Left forelimb (tissue), 1 donor: Measurements from ENCODE around the gene SNX5.

Experiments
- DNase-seq: peaks from one replicate; pipeline ENCODE4 v3.0.0-alpha.2; 2018; ENCODE audit warnings: low spot score

Gene SNX5

DNA sequence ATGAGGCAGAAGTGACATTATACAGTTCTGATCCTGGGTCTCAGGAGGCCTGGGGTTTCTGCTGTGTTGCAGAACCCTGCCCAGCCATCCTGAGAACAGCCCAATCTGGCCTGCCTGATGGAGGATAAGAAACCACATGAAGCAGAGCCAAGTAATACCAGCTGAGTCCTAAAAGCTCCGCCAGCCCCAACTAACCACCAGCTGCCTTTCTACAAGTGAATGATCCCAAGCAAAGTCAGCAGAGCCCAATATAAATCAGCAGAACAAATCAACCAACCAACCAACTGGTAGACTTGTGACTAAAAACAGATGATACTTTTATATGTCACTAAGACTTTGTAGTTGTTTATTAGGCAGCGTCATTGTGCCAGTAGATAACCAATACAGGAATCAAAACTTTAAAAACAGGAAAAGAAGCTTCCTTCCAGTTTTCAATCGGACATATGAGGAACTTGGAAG lies 52.1 kb downstream of the SNX5 start:
- DNase-seq = no peak

DNA sequence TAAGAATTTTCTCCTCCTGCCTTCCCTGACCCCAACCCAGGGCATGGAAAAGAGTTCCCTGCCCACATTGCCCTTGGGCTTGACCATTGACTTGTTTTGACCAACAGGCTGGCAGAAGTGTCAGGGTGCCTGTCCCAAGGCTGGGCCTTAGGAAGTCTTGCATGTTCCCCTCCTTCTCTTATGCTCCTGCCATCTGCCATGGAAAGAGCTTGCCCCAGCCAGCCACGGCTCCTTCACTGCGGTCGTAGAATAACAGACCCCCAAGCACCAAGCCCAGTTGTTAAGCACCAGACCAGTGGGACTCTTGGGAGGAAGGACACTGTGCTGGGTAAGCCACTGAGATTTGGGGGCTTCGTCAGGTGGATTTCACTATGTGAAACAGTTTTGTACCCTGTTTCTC lies 53.6 kb downstream of the SNX5 start:
- DNase-seq = no peak

DNA sequence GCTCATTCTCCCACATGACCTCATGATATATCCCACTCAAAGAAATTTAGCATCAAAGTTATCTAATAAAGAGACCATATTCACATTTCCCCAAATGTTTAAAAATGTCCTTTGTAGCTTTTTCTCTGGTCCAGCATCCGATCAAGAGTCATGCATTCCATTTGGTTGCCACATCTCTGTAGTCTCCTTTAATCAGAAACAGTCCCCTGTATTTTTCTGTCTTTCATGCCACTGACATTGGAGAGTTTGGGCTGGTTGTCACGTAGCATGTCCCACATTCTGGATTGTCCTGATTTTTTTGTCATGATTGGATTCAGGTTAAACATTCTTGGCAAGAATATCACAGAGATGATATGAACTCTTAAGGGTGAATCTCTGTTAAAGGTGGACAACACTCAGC lies 55.7 kb downstream of the SNX5 start:
- no peak for DNase-seq

DNA sequence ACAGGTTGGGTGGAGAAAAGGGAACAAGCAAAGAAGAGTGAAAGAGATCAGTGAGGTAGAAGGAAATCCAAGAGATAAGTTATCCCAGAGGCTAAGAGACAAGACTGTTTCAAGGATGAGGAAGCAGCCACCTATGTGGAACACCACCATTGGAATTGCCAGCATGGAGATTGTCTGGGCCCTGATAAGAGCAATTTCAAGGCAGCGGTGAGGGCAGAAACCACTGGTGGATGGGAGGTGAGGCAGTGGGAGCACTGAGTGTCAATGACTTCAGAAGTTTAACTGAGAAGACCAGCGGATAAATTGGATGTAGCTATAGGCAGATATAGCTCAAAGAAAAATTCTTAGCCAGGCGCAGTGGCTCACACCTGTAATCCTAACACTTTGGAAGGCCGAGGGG lies 56.7 kb downstream of the SNX5 start:
- DNase-seq = peak; percentile 9

DNA sequence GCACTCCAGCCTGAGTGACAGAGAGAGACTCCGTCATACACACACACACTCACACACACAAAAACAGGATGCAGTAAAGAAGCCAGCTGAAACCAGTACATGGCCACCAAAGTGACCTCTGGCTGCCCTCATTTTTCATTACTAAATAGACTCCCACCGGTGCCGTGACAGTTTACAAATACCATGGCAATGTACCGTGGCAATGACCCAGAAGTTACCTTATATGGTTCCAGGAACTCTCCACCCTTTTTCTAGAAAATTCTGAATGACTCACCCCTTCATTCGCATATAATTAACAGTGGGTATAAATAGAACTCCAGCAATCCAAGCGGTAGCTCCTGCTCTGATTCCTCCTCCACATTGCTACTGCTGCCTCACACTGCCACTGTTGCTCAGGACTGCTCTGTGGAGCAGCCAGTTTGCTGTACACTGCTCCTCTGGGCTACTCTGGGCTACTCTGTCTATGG lies 57.7 kb downstream of the SNX5 start:
- peak; percentile 63 for DNase-seq

- peak; percentile 55 for DNase-seq
Observed at GRCh38 chr20:17909869-17910321, 58.7 kb downstream of the SNX5 start.

- DNase-seq = no peak
Observed at GRCh38 chr20:17905544-17905943, 63.0 kb downstream of the SNX5 start.

DNA sequence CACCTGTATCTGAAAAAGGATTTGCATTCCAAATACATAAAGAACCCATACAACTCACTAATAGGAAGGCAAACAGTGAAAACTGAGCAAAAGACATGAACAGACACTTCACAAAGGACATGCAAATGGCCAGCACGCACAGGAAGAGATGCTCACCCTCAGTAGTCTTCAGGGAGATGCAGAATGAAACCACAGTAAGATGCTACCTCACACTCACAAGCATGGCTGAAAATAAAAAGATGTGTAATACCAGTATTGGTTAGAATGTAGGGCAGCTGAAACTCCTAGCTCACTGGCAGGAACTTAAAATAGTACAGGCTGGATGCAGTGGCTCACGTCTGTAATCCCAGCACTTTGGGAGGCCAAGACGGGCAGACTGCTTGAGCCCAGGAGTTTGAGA lies 64.6 kb downstream of the SNX5 start:
- no peak for DNase-seq

- no peak for DNase-seq
Observed at GRCh38 chr20:17902531-17903083, 66.0 kb downstream of the SNX5 start.

DNA sequence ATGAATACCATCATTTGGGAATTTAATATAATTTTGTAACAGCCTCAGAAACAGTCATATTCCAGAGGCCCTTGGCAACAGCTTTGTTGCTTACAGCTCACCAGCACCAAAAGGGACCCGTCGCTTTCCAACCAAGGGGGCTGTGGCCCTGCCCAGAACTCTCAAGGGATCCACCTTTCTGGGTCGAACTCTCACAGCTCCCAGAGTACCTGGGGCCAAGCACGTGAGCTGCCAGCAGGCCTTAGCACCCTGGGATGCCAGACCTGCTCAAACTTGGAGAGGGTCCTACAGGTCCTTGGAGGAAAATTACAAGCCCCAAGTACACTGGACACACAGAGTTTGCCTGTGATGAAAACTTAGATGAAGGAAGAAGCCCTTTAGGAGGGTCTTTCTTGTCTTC lies 66.6 kb downstream of the SNX5 start:
- no peak for DNase-seq

DNA sequence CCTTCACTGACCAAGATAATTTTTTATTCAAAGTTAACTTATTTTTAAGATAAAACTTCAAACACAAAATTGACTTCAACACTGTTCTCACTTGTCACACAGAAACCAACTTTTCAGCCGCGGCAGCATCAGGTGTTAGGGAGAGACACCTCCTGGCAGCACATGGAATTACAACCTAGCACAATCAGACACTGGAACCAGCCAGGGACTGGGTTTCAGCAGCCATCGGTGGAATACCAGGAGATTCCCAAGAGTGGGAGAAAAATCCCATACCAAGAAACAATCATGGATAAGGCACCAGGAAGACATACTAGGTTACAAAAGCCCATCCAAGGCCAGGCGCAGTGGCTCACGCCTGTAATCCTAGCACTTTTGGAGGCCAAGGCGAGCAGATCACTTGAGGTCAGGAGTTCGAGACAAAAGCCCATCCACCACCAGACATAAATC lies 70.0 kb downstream of the SNX5 start:
- DNase-seq = no peak

DNA sequence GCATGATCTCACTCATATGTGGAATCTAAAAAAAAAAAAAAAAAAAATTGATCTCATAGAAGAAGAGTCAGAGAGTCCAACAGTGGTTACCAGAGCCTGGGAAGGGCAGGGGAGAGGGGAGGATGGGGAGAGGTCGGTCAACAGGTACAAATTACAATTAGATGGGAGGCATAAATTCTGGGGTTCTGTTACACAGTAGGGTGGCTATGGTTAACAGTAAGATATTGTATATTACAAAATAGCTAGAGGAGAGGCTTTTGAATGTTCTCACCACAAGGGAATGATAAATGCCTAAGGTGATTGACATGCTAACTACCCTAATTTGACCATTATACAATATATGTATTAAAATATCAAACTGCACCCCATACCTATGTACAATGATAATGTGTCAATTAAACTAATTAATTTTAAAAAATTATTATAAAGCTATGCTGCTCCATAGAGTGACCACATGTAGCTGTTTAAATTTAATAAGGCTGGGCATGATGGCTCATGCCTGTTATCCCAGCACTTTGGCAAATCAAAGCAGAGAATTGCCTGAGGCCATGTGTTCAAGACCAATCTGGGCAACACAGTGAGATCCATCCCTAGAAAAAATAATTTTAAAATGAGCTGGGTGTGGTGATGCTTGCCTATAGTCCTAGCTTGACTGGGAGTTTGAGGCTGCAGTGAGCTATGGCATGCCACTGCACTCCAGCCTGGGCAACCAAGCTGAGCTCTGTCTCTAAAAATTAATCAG lies 70.9 kb downstream of the SNX5 start:
- DNase-seq = no peak

DNA sequence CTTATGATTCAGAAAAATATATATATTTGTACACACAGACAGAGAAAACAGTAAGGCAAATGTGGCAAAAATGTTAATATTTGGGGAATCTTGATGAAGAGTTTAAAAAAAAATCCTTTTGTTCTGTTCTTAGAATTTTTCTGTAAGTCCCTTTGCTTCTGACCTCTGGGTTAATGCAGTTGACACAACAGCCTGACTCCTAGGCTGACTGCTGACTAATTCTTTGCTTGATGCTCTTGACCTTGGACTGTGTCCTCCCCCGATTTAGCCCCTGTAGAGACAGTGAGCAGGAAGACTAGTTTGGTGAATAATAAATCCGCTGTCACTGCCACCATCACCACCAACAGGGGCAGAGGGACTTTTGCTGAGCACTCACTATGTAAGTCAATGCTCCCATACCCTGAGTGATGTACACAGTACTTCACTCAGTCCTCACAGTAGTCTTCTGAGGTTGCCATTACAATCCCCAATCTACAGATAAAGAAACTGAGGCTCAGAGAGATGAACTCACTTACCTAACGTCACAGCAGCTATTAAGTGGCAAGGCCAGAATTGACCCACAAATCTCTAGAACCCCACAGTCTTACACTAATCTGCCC lies 71.7 kb downstream of the SNX5 start:
- DNase-seq = no peak

GRCh38 chr20:17896193-17896723 lies 72.3 kb downstream of the SNX5 start:
- DNase-seq = no peak

DNA sequence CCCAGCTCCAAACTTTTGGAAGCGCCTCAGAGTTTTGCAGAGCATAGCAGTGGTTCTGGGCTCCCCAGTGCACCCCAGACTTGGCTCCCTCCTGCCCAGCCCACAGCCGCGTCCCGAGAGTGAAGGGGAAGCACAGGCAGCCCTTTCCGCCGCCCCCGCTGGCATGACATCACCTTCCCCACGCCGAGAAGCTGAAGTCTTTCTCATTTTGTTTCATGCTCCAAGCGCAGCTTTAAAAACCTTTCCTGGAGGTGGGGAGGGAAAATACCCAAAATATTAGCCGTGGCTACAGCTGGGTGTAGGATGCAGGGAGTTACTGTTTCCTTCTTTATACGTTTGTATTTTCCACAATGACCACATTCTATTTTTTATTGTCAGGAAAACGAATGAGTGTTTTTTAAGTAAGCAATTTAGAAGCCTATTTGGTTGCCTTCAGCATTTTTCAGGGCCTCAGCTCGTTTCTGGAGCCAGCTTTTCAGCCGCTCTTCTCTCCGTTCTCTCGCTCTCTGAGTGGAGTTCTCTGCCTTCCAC lies 72.9 kb downstream of the SNX5 start:
- no peak for DNase-seq

DNA sequence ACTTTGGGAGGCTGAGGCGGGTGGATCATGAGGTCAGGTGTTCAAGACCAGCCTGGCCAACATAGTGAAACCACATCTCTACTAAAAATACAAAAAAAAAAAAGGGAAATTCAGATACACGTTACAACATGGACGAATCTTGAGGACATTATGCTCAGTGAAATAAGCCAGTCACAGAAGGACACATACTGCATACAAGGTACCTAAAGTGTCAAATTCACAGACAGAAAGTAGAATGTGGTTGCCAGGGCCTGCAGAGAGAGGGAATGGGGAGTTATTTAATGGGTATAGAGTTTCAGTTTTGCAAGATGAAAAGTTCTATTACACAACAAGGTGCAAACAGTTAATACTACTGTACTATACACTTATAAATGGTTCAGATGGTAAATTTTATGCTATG lies 75.1 kb downstream of the SNX5 start:
- DNase-seq = no peak

DNA sequence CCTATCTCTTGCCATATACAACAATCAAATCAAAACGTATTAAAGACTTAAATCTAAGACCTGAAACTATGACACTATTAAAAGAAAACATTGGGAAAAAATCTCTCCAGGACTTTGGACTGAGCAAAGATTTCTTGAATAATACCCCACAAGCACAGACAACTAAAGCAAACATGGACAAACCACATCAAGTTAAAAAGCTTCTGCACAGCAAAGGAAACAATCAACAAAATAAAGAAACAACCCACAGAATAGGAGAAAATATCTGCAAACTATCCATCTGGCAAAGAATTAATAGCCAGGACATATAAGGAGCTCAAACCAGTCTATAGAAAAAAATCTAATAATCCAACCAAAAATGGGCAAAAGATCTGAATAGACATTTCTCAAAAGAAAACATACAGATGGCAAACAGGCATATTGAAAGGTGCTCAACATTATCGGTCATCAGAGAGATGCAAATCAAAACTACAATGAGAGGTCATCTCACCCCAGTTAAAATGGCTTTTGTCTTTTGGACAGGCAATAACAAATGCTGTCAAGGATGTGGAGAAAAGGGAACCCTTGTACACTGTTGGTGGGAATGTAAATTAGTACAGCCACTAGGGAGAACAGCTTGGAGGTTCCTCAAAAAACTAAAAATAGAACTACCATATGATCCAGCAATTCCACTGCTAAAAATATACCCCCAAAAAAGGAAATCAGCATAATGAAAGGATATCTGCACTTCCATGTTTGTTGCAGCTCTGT lies 76.2 kb downstream of the SNX5 start:
- no peak for DNase-seq
